ENCODE data around the gene GMEB2. TPM values are rescaled to one million over a fixed set of nuclear protein-coding genes. Genes with fewer than 3 reads are reported as not detected.

The GMEB2 gene
- total and polyA plus RNA-seq, 11 donors, result 4.3 to 10.0 (median 6.1) TPM

DNA sequence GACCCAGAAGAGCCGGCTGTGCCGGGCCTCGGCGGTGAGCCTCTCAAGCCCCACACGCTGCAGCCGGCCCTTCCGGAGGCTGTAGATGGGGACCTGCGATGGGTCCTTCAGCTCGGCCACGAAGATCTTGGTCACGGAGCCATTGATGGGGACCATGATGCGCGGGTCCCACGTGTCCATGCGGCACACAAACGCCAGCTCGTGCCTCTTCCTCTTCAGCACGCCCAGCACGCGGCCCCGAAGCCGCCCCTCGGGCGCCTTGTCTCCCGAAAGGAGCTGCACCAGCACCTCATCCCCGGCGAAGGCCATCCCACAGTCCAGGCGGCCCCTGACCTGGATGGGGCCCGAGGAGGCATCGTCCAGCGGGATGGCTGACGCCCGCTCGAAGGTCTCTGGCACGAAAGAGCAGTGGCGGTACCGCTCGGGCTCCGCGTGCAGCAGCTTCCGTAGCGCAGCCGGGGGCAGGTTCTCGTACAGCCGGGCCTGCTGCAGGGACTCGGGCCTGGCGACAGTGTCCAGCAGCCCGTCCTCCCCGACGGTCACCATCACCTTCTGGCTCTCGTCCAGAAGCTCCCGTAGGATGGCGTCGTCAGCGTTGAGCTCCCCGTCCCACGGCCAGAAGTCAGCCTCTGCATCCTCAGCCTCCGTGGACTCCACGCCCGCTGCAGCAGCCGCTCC is 61.7 kb downstream of the GMEB2 start:
- intact Hi-C loops (cut with DNase I), result no loop called here
- Histone ChIP-seq H3K9me3 (no peaks in the 10 kb centered on the region), H3K27me3 (no peaks in the 10 kb centered on the region), H3K27ac (no peak overlapping the region), H3K36me3 (peaks cover 4 to 89% (median 54%) of the 10 kb centered on the region in 9 donors), H3K4me3 (no peak overlapping the region), H3K4me1 (peaks cover 0 to 29% (median 0%) of the 10 kb centered on the region in 12 donors)
- ATAC-seq (no peak), DNase-seq (no peak)
- TF ChIP-seq CTCF (IDR thresholded peaks at IDR 0.05) (no peak), POLR2A (IDR thresholded peaks at IDR 0.05) (no peak)
- 93 to 95% (median 95%) methylated on average over 51 to 61 of the region's 61 CpGs for WGBS, 4 donors

- TF ChIP-seq POLR2A (IDR thresholded peaks at IDR 0.05), result no peak
- no peak for TF ChIP-seq CTCF (IDR thresholded peaks at IDR 0.05)
- DNase-seq, result no peak
- peaks cover 4 to 93% (median 59%) of the 10 kb centered on the region in 9 donors for H3K36me3 ChIP-seq
- no peak overlapping the region for H3K27ac ChIP-seq
- intact Hi-C loops (cut with DNase I), result no loop called here
- 93 to 96% (median 96%) methylated on average over 37 to 62 of the region's 62 CpGs for WGBS, 4 donors
- ATAC-seq, result no peak
- no peaks in the 10 kb centered on the region for H3K27me3 ChIP-seq
- no peaks in the 10 kb centered on the region for H3K9me3 ChIP-seq
- H3K4me3 ChIP-seq, result no peak overlapping the region
- H3K4me1 ChIP-seq, result peaks cover 0 to 25% (median 0%) of the 10 kb centered on the region in 12 donors
Observed at GRCh38 chr20:63564036-63564810, 62.7 kb downstream of the GMEB2 start.

- H3K27ac ChIP-seq, result no peak overlapping the region
- H3K4me3 ChIP-seq, result no peak overlapping the region
- H3K27me3 ChIP-seq, result no peaks in the 10 kb centered on the region
- intact Hi-C loops (cut with DNase I), result no loop called here
- TF ChIP-seq CTCF (IDR thresholded peaks at IDR 0.05) (no peak), POLR2A (IDR thresholded peaks at IDR 0.05) (no peak)
- H3K36me3 ChIP-seq, result peaks cover 4 to 96% (median 66%) of the 10 kb centered on the region in 9 donors
- H3K9me3 ChIP-seq, result no peaks in the 10 kb centered on the region
- ATAC-seq, result no peak
- H3K4me1 ChIP-seq, result peaks cover 0 to 16% (median 0%) of the 10 kb centered on the region in 12 donors
- WGBS, 4 donors, result 88 to 98% (median 96%) methylated on average over 5 to 55 of the region's 55 CpGs
- no peak for DNase-seq
Observed at GRCh38 chr20:63563225-63563935, 63.5 kb downstream of the GMEB2 start.
